ENCODE measurements around the gene ING4.

The ING4 gene

DNA sequence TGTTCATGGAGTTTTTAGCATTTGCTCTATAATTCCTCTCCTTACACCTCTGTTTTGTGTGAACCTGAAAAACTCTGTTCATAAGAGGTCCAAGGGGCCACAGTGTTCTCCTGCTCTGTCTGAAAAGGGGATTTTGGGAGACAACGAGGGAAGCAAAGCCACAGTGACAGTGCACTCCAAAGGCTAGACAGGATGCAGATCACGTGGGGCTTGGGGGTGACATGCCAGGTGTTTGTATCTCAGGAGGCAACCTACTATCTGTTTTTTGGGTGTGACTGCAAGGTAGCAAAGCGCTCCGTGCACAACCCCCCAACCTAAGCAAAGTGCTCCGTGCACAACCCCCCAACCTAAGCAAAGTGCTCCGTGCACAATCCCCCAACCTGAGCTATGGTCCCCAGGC, 50.7 kb downstream of the ING4 start:
- no peak for TF ChIP-seq CTCF (IDR thresholded peaks at IDR 0.05; ENCODE audit: extremely low read depth, insufficient read depth, missing control alignments)
- in situ Hi-C loops (cut with MboI; ENCODE audit: low pct_unique_long_range_greater_than_20kb, low sequenced_read_pairs, unreplicated experiment), result no loop called here
- DNase-seq (ENCODE audit: low spot score), result no peak

- in situ Hi-C loops (cut with MboI; ENCODE audit: low pct_unique_long_range_greater_than_20kb, low sequenced_read_pairs, unreplicated experiment), result no loop called here
- no peak for TF ChIP-seq CTCF (IDR thresholded peaks at IDR 0.05; ENCODE audit: extremely low read depth, insufficient read depth, missing control alignments)
- no peak for DNase-seq (ENCODE audit: low spot score)
Measured at GRCh38 chr12:6608592-6609281, 54.2 kb downstream of the ING4 start.

- DNase-seq (ENCODE audit: low spot score), result peak; percentile 71
- no peak for TF ChIP-seq CTCF (IDR thresholded peaks at IDR 0.05; ENCODE audit: extremely low read depth, insufficient read depth, missing control alignments)
- in situ Hi-C loops (cut with MboI; ENCODE audit: low pct_unique_long_range_greater_than_20kb, low sequenced_read_pairs, unreplicated experiment), result no loop called here
Measured at GRCh38 chr12:6607751-6608591, 54.9 kb downstream of the ING4 start.

GRCh38 chr12:6606331-6607131, 56.4 kb downstream of the ING4 start:
- in situ Hi-C loops (cut with MboI; ENCODE audit: low pct_unique_long_range_greater_than_20kb, low sequenced_read_pairs, unreplicated experiment), result no loop called here
- peak; percentile 59 for DNase-seq (ENCODE audit: low spot score)
- TF ChIP-seq CTCF (IDR thresholded peaks at IDR 0.05; ENCODE audit: extremely low read depth, insufficient read depth, missing control alignments), result no peak

DNA sequence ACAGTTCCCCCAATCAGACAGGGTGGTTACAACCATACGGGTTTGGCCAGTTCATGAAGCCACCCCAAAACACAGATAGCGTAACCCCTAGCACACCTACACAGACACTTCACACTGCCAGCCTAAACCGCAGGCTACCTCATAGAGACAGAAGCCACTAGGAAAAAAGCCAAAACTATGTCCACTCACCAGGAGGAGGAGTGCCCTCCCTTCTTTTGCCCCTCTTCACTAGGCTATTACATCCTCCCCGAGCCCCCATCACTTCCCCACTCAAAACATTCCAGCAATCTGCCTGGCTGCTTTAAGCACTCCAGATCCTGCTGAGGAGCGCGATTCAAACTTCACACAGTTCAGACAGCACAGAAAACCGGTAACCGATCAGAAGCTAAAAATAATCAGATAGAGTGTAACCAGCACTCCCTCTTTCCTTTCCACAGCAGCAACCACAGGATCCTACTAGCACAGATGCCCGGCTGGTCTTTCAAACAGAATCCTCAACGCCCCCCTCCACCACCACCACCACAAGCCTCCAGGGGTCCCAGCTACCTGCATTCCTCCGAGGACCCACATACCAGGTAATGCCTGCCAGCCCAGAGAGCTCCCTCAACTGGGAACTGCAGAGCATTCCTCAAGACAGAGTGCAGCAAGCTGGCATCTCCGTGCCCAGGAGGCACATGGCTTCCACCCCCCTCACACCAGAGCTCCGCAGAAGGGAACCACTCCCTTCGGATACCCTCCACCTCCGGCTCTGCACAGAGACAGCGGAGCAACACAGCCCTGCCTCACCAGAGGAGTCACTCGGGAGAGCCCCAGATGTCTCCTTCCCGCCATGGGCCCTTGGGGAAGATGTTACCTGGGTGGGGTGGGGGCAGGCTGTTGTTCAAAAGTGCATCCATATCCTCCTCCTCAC, 57.2 kb downstream of the ING4 start:
- in situ Hi-C loops (cut with MboI; ENCODE audit: low pct_unique_long_range_greater_than_20kb, low sequenced_read_pairs, unreplicated experiment), result no loop called here
- no peak for TF ChIP-seq CTCF (IDR thresholded peaks at IDR 0.05; ENCODE audit: extremely low read depth, insufficient read depth, missing control alignments)
- DNase-seq (ENCODE audit: low spot score), result no peak
